ENCODE measurements around the gene ABCB4. TPM values are rescaled to one million over a fixed set of nuclear protein-coding genes. Genes with fewer than 3 reads are reported as not detected.

ABCB4 gene
- total RNA-seq, 2 donors from 2014 or later: 1.4 to 8.7 TPM

DNA sequence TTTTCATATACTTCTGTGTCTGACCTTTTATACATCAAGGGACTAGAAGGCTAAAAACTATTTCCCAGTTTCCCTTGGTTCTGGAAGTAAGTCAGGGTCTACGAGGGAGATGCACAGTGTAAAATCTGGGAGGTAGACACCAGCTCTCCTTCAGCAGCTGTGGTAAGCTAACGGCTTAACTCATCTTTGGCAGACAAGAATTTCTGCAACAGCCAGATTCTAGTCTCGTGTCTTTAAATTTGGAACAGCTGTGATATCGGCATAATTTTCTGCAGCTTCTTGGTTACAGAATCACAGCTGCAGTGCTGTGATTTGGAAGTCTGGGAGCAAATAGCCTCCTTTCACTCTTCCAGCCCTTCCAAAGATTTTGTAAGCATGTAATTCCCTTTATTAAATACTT, 37.4 kb upstream of the ABCB4 start:
- ATAC-seq (ENCODE audit: insufficient number of reproducible peaks, low FRiP score, low read depth): no peak
- no peak for DNase-seq (ENCODE audit: low spot score)
- no peaks in the 10 kb centered on the region for H3K36me3 ChIP-seq
- no peaks in the 10 kb centered on the region for H3K27me3 ChIP-seq (replicated peaks; ENCODE audit: insufficient read depth)
- no peak overlapping the region for H3K27ac ChIP-seq
- TF ChIP-seq, protein P1, sequence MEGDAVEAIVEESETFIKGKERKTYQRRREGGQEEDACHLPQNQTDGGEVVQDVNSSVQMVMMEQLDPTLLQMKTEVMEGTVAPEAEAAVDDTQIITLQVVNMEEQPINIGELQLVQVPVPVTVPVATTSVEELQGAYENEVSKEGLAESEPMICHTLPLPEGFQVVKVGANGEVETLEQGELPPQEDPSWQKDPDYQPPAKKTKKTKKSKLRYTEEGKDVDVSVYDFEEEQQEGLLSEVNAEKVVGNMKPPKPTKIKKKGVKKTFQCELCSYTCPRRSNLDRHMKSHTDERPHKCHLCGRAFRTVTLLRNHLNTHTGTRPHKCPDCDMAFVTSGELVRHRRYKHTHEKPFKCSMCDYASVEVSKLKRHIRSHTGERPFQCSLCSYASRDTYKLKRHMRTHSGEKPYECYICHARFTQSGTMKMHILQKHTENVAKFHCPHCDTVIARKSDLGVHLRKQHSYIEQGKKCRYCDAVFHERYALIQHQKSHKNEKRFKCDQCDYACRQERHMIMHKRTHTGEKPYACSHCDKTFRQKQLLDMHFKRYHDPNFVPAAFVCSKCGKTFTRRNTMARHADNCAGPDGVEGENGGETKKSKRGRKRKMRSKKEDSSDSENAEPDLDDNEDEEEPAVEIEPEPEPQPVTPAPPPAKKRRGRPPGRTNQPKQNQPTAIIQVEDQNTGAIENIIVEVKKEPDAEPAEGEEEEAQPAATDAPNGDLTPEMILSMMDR (IDR thresholded peaks at IDR 0.05): no peak
- no peak overlapping the region for H3K4me3 ChIP-seq
- H3K9me3 ChIP-seq: no peaks in the 10 kb centered on the region
- H3K4me1 ChIP-seq (ENCODE audit: control insufficient read depth in 1 of 2, low read depth in 2 of 2): peaks cover 0 to 12% of the 10 kb centered on the region in 2 donors

- ATAC-seq (ENCODE audit: insufficient number of reproducible peaks, low FRiP score, low read depth) (no peak), DNase-seq (ENCODE audit: low spot score) (no peak)
- Histone ChIP-seq H3K27me3 (replicated peaks; ENCODE audit: insufficient read depth) (no peaks in the 10 kb centered on the region), H3K27ac (no peak overlapping the region), H3K4me3 (no peak overlapping the region), H3K4me1 (ENCODE audit: control insufficient read depth in 1 of 2, low read depth in 2 of 2) (no peaks in the 10 kb centered on the region), H3K36me3 (no peaks in the 10 kb centered on the region), H3K9me3 (no peaks in the 10 kb centered on the region)
- TF ChIP-seq, protein P1 (IDR thresholded peaks at IDR 0.05): no peak
Measured at GRCh38 chr7:87511510-87511909, 36.0 kb upstream of the ABCB4 start.

DNA sequence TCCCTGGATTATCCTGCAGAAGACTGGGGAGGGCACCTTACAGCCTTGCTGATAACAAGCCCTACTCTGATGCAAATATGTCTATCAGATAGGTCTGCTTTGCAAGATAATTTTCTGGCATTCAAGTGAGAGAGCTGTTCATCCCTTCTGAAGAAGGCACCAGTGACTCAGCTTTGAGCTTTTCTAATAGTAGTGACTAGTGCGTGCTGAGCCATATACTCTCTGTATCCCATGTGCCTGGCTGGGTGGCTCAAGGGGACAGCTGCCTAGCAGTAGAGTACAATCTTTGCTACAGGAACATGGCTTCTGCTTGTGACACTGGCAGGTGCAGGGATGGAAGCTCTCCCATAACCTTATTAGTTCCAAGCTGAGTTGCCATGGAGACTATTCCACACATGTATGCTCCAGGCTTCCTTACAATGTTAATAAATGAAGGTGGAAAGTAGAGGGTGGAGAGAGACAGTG, 35.0 kb upstream of the ABCB4 start:
- Histone ChIP-seq H3K9me3 (no peaks in the 10 kb centered on the region), H3K4me1 (ENCODE audit: control insufficient read depth in 1 of 2, low read depth in 2 of 2) (no peaks in the 10 kb centered on the region), H3K36me3 (no peaks in the 10 kb centered on the region), H3K27me3 (replicated peaks; ENCODE audit: insufficient read depth) (no peaks in the 10 kb centered on the region), H3K4me3 (no peak overlapping the region), H3K27ac (no peak overlapping the region)
- TF ChIP-seq, protein P1 (IDR thresholded peaks at IDR 0.05): no peak
- no peak for ATAC-seq (ENCODE audit: insufficient number of reproducible peaks, low FRiP score, low read depth)
- no peak for DNase-seq (ENCODE audit: low spot score)

- TF ChIP-seq, protein P1 (IDR thresholded peaks at IDR 0.05): no peak
- H3K4me3 ChIP-seq: no peak overlapping the region
- H3K9me3 ChIP-seq: no peaks in the 10 kb centered on the region
- ATAC-seq (ENCODE audit: insufficient number of reproducible peaks, low FRiP score, low read depth): no peak
- no peaks in the 10 kb centered on the region for H3K4me1 ChIP-seq (ENCODE audit: control insufficient read depth in 1 of 2, low read depth in 2 of 2)
- no peaks in the 10 kb centered on the region for H3K27me3 ChIP-seq (replicated peaks; ENCODE audit: insufficient read depth)
- DNase-seq (ENCODE audit: low spot score): no peak
- no peaks in the 10 kb centered on the region for H3K36me3 ChIP-seq
- H3K27ac ChIP-seq: no peak overlapping the region
Measured at GRCh38 chr7:87507446-87507845, 32.0 kb upstream of the ABCB4 start.

DNA sequence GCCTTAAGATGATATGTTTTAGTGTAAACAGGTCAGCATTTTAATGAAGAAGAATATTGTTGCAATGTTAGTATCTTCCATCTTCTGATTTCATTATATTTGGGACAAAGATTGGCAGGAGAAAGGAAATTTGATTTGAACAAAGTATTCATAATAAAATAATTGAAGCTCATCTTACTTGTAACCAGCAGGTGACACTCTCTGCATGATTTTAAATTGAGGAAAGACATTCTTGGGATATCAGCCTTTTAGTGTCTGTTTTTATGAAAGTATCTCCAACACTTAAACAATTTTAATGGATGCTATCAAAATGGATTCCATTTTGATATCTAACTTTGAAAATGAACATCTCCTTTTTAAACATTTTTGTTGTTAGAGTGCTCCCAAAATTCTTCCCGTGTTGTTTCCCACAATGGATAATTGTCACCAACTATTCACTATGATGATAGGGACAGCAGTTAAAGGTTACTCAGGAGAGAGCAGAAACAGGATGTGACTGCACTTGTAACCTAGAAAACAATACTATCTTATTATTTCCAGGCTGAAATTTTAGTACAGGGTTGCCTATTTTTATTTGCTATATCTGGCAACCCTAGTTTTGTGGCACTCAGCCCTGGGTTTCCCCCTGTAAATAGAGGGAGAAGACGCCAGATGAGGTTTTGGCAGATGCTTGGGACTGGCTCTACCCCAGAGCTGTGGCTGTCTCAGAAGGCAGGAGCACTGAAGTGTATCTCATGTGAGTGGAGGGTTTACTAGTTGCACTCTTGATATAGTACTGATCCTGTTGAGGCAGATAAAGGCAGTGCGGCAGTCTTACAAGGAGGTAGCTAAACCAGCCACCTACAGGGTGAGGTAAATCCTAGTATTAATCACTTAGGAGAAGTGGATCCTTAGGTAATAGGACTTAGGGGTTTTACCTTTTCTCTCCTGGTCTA, 31.0 kb upstream of the ABCB4 start:
- no peak overlapping the region for H3K4me3 ChIP-seq
- no peaks in the 10 kb centered on the region for H3K9me3 ChIP-seq
- H3K36me3 ChIP-seq: no peaks in the 10 kb centered on the region
- ATAC-seq (ENCODE audit: insufficient number of reproducible peaks, low FRiP score, low read depth) (no peak), DNase-seq (ENCODE audit: low spot score) (no peak)
- H3K27me3 ChIP-seq (replicated peaks; ENCODE audit: insufficient read depth): no peaks in the 10 kb centered on the region
- H3K4me1 ChIP-seq (ENCODE audit: control insufficient read depth in 1 of 2, low read depth in 2 of 2): no peaks in the 10 kb centered on the region
- TF ChIP-seq, protein P1 (IDR thresholded peaks at IDR 0.05): peak; percentile 16
- H3K27ac ChIP-seq: no peak overlapping the region

All from thoracic aorta (tissue), 2 donors.